ENCODE results near the gene METTL9.
"Not testable (repeated sequence)": the region's sequence is repeated elsewhere in the genome, so short reads cannot be mapped to it uniquely, and the experiment has no call there.

METTL9 gene

DNA sequence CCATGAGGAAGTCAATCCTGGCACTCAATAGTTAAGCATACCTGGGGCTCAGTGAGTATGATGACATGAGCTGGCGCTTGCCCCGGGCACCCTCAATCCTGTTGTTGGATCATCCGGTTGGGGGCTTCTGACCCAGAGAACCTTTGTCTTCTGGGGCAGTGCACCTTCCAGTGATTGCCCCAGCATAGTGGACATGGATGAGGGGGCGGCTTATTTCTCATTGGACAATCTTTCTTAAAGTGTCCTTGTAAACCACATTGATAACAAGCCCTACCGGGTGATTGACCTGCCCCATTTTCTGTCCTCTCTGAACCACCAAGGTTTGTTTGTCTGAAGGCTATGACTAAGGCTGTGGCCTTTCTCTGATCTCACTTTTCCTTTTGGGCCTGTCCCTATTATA is 34.8 kb downstream of the METTL9 start:
- no peak for DNase-seq (ENCODE audit: low spot score)
- TF ChIP-seq, protein P1, sequence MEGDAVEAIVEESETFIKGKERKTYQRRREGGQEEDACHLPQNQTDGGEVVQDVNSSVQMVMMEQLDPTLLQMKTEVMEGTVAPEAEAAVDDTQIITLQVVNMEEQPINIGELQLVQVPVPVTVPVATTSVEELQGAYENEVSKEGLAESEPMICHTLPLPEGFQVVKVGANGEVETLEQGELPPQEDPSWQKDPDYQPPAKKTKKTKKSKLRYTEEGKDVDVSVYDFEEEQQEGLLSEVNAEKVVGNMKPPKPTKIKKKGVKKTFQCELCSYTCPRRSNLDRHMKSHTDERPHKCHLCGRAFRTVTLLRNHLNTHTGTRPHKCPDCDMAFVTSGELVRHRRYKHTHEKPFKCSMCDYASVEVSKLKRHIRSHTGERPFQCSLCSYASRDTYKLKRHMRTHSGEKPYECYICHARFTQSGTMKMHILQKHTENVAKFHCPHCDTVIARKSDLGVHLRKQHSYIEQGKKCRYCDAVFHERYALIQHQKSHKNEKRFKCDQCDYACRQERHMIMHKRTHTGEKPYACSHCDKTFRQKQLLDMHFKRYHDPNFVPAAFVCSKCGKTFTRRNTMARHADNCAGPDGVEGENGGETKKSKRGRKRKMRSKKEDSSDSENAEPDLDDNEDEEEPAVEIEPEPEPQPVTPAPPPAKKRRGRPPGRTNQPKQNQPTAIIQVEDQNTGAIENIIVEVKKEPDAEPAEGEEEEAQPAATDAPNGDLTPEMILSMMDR (IDR thresholded peaks at IDR 0.05; ENCODE audit: extremely low read depth, missing control alignments) = no peak

DNA sequence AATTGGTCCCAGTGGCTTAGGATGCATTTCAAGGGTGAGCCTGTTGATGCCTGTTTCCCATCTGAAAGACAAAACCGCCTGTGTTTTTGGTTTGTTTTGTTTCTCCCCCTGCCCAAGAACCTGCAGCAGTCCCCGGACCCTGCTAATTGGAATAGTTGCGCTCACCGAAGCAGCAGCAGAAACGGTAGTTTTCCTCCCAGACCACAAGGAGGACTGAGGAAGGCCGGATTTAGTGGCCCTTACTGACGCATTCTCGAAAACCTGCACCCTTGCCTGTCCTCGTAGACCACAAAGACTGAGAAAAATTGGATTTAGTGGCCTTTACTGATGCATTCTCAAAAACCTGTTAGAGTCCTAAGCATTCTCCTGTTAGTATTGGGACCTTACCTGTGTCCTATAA is 36.3 kb downstream of the METTL9 start:
- not testable (repeated sequence) for DNase-seq (ENCODE audit: low spot score)

DNA sequence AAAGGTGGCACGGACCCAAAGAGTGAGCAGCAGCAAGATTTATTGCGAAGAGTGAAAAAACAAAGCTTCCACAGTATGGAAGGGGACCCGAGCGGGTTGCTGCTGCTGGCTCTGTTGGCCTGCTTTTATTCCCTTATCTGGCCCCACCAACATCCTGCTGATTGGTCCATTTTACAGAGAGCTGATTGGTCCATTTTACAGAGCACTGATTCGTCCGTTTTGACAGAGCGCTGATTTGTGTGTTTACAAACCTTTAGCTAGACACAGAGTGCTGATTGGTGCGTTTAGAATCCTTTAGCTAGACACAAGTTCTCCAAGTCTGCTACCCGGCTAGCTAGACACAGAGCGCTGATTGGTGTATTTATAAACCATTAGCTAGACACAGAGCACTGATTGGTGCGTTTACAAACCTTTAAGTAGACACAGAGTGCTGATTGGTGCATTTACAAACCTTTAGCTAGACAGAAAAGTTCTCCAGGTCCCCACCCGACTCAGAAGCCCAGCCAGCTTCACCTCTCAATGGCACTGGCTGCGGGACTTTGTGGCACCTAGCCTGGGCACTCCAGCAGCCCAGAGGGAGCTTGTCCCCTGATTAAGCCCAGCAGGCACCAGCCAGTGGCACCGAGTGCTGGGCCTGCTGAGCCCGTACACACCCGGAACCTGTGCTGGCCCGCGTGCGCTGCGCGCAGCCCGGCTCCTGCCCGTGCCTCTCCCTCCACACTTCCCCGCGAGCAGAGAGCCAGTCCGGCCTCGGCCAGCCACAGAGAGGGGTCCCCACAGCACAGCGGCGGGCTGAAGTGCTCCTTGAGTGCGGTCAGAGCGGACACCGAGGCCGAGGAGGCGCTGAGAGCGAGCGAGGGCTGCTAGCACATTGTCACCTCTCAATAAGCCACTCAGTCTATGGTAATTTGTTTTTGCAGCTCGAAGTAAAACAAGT is 37.9 kb downstream of the METTL9 start:
- no peak for DNase-seq (ENCODE audit: low spot score)

DNA sequence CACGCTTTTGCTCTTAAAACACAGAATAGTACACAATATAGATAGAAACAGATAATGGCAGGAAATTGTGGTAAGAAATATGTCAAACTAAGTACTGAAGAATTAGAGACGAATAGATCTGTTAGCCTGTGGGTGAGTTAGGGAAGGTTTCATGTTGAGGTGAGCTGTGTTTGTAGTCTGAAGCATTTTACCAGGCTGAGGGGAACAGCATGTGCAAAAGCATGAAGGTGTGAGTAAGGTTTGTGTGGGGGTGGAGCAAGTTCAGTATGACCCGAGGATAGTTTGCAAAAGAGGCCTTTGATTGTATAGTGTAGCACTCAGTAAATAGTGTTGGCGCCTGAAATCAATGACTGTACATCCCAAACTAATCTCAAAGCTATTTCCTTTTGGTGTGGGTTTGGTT is 39.2 kb downstream of the METTL9 start:
- TF ChIP-seq, protein P1 (IDR thresholded peaks at IDR 0.05; ENCODE audit: extremely low read depth, missing control alignments) = no peak
- peak; percentile 45 for DNase-seq (ENCODE audit: low spot score)

More for the DNA sequence above, 37.9 kb downstream of the METTL9 start:
- TF ChIP-seq, protein P1 (IDR thresholded peaks at IDR 0.05; ENCODE audit: extremely low read depth, missing control alignments) = no peak

DNA sequence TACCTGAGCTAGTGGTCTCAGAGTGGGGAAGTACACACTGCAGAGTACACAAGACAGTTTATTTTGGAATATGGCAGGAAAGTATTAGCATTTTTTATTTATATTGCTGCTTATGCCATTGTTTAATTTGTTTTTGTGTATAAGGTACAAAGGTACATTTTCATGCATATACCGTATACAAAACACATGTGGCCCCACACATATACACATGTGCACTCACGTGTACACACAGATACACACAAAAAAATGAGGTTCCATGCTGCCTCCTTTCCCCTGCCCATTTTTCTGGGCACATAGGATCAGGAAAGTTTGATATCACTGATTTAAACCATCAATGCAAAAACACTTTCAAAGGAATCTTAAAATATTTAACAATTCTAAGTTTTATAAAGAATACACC is 40.1 kb downstream of the METTL9 start:
- TF ChIP-seq, protein P1 (IDR thresholded peaks at IDR 0.05; ENCODE audit: extremely low read depth, missing control alignments) = no peak
- DNase-seq (ENCODE audit: low spot score) = no peak

DNA sequence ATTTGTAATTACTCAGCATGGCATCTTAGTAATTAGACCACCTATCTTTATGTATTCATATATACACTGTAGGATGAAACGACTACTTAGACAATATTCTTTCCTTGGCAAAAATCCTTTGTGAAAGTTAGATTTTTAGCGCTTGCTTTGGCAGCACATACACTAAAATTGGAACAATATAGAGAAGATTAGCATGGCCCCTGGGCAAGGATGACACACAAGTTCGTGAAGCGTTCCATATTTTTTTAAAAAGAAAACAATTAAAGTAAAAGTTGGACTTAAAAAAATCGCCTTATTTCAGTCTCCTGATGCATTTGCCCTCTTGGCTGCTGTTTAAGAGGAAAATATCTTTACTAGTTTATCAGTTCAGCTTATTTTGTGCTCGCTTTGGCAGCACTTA is 42.5 kb downstream of the METTL9 start:
- TF ChIP-seq, protein P1 (IDR thresholded peaks at IDR 0.05; ENCODE audit: extremely low read depth, missing control alignments) = no peak
- no peak for DNase-seq (ENCODE audit: low spot score)

DNA sequence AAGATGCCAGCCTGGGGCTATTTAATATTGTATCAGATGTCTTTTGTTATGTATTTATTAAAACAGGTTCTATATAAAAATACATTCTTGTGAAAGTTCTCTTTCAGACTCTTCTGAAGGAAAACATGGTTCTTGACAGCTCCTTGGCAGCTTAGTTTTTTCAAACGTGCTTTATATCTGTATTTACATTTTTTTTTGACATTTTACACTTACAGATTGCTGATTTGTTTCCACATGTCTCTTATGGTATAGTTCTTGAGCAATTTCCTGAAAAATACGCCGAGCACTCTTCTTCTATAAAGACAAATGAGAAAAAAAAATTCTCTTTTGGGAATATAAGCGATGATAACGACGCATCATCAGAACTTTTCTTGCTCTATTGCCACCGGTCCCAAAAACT is 43.5 kb downstream of the METTL9 start:
- TF ChIP-seq, protein P1 (IDR thresholded peaks at IDR 0.05; ENCODE audit: extremely low read depth, missing control alignments) = no peak
- no peak for DNase-seq (ENCODE audit: low spot score)

DNA sequence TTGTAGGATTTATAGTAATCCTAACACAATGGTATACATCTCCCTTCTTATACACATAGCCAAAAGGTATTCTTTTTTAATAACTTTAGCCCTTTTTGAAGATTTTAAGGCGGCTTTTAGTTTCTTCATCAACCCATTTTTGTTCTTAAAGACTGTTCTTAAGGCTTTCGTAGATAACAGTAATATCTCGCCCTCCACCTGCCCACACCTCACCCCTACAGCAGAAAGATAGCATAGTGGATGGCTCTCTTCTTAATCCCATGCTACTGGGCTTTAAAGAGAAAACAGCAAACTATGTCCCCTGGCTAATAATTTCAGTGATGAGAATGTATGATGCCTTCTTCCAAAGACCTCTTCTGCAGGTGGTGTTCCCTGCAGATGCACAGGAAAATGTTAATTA is 44.4 kb downstream of the METTL9 start:
- DNase-seq (ENCODE audit: low spot score) = no peak
- TF ChIP-seq, protein P1 (IDR thresholded peaks at IDR 0.05; ENCODE audit: extremely low read depth, missing control alignments) = no peak
